ENCODE data around the gene ARHGEF2.

Gene ARHGEF2

GRCh38 chr1:155969377-155969791 is 9.0 kb downstream of the ARHGEF2 start:
- DNase-seq = no peak

GRCh38 chr1:155968670-155969069 is 9.7 kb downstream of the ARHGEF2 start:
- no peak for DNase-seq

GRCh38 chr1:155968051-155968400 is 10.3 kb downstream of the ARHGEF2 start:
- DNase-seq = no peak

- no peak for DNase-seq
These were observed 10.9 kb downstream of the ARHGEF2 start for GRCh38 chr1:155967341-155968050.

GRCh38 chr1:155966750-155967149 is 11.6 kb downstream of the ARHGEF2 start:
- no peak for DNase-seq

GRCh38 chr1:155966135-155966534 is 12.2 kb downstream of the ARHGEF2 start:
- no peak for DNase-seq

GRCh38 chr1:155964193-155964592 is 14.2 kb downstream of the ARHGEF2 start:
- DNase-seq = no peak

- DNase-seq = no peak
These were observed 15.6 kb downstream of the ARHGEF2 start for GRCh38 chr1:155962599-155963211.

- no peak for DNase-seq
These were observed 16.4 kb downstream of the ARHGEF2 start for GRCh38 chr1:155961937-155962336.

- DNase-seq = no peak
These were observed 18.1 kb downstream of the ARHGEF2 start for GRCh38 chr1:155960081-155960745.

GRCh38 chr1:155957411-155957915 is 20.9 kb downstream of the ARHGEF2 start:
- no peak for DNase-seq

GRCh38 chr1:155954645-155955044 is 23.7 kb downstream of the ARHGEF2 start:
- DNase-seq = no peak

GRCh38 chr1:155952505-155952890 is 25.8 kb downstream of the ARHGEF2 start:
- no peak for DNase-seq

- DNase-seq = no peak
These were observed 26.4 kb downstream of the ARHGEF2 start for GRCh38 chr1:155951753-155952504.

- DNase-seq = no peak
These were observed 27.5 kb downstream of the ARHGEF2 start for GRCh38 chr1:155950829-155951228.

GRCh38 chr1:155947741-155948140 is 30.6 kb downstream of the ARHGEF2 start:
- no peak for DNase-seq

- no peak for DNase-seq
These were observed 31.1 kb downstream of the ARHGEF2 start for GRCh38 chr1:155947292-155947691.

- no peak for DNase-seq
These were observed 31.6 kb downstream of the ARHGEF2 start for GRCh38 chr1:155946633-155947219.

GRCh38 chr1:155944444-155944799 is 33.9 kb downstream of the ARHGEF2 start:
- DNase-seq = no peak

- DNase-seq = no peak
These were observed 35.7 kb downstream of the ARHGEF2 start for GRCh38 chr1:155942578-155943141.

- DNase-seq = no peak
These were observed 36.4 kb downstream of the ARHGEF2 start for GRCh38 chr1:155941845-155942531.
